Mucosa of gallbladder (tissue), 1 donor: ENCODE results near the gene ZNF764. TPM values are rescaled to one million over a fixed set of nuclear protein-coding genes. Genes with fewer than 3 reads are reported as not detected.
A peak's percentile ranks its signal among the peaks of the same experiment; 100 is the strongest.
"Not testable (repeated sequence)": the region's sequence is repeated elsewhere in the genome, so short reads cannot be mapped to it uniquely, and the experiment has no call there.

ENCODE experiments used
- DNase-seq: peaks from one replicate; pipeline ENCODE4 v3.0.0-alpha.2; 2020; ENCODE audit warnings: low spot score
- total RNA-seq: library from RNA; stranded (reverse); gene quantifications from one replicate; pipeline ENCODE4 v1.2.1, GENCODE V29; 2021
- donor health status: DM: no; HTN: no; CAD: no.

Gene ZNF764
- total RNA-seq, 1 donor from 2014 or later: 12.1 TPM

GRCh38 chr16:30548416-30549253, 9.5 kb downstream of the ZNF764 start:
- no peak for DNase-seq

GRCh38 chr16:30546115-30546514, 12.1 kb downstream of the ZNF764 start:
- no peak for DNase-seq

- no peak for DNase-seq
These were observed 15.1 kb downstream of the ZNF764 start for GRCh38 chr16:30543067-30543466.

- no peak for DNase-seq
These were observed 16.5 kb downstream of the ZNF764 start for GRCh38 chr16:30541502-30542329.

GRCh38 chr16:30540916-30541464, 17.2 kb downstream of the ZNF764 start:
- DNase-seq: not testable (repeated sequence)

GRCh38 chr16:30539986-30540526, 18.1 kb downstream of the ZNF764 start:
- not testable (repeated sequence) for DNase-seq

- DNase-seq: no peak
These were observed 18.9 kb downstream of the ZNF764 start for GRCh38 chr16:30539000-30539964.

- not testable (repeated sequence) for DNase-seq
These were observed 21.7 kb downstream of the ZNF764 start for GRCh38 chr16:30536391-30537024.

- DNase-seq: peak; percentile 70
These were observed 22.4 kb downstream of the ZNF764 start for GRCh38 chr16:30535777-30536190.

GRCh38 chr16:30535106-30535776, 22.9 kb downstream of the ZNF764 start:
- no peak for DNase-seq

GRCh38 chr16:30534368-30535105, 23.6 kb downstream of the ZNF764 start, which contains the start of gene ZNF747:
Gene ZNF747 (minus strand): TSS chr16:30534858. CDS start chr16:30534679, 179 bp downstream.
- DNase-seq: peak; percentile 92

GRCh38 chr16:30533748-30534367, 24.3 kb downstream of the ZNF764 start:
- no peak for DNase-seq

GRCh38 chr16:30533146-30533522, 25.0 kb downstream of the ZNF764 start:
- no peak for DNase-seq

- no peak for DNase-seq
These were observed 25.7 kb downstream of the ZNF764 start for GRCh38 chr16:30532285-30533145.

GRCh38 chr16:30530163-30531037, 27.8 kb downstream of the ZNF764 start:
- no peak for DNase-seq

GRCh38 chr16:30528799-30529457, 29.2 kb downstream of the ZNF764 start:
- DNase-seq: no peak
